AG04449 (cell line): ENCODE data around the gene TNIP1.

Source experiments
- CTCF ChIA-PET: fragments of 350-600 bp; formaldehyde crosslinking; extraction: SDS; loops from one replicate; lab custom pipeline; 2021; ENCODE audit warnings: antibody characterized with exemption; lab: Yijun Ruan, JAX
- POLR2A ChIA-PET: fragments of 400-600, 350-600 bp; formaldehyde crosslinking; extraction: SDS; loops from one replicate; lab custom pipeline; 2020; ENCODE audit warnings: antibody characterized with exemption, inconsistent platforms; lab: Yijun Ruan, JAX
- DNase-seq: peaks from one replicate; pipeline ENCODE4 v3.0.0-alpha.2; 2010; ENCODE audit warnings: low read depth, low spot score
- H3K4me3 ChIP-seq: 2 replicates; pipeline ENCODE4 v1.5.1; 2011; ENCODE audit warnings: low read depth, mild to moderate bottlenecking, control low read depth, low read length
- TF ChIP-seq, protein P1 (sequence below): IDR thresholded peaks from one replicate; pipeline ENCODE4 v1.5.1; 2011; ENCODE audit warnings: mild to moderate bottlenecking, moderate library complexity, low read length, control low read depth, inconsistent platforms; ENCODE audit not compliant: insufficient read depth; ENCODE audit errors: missing control alignments

Gene TNIP1

DNA sequence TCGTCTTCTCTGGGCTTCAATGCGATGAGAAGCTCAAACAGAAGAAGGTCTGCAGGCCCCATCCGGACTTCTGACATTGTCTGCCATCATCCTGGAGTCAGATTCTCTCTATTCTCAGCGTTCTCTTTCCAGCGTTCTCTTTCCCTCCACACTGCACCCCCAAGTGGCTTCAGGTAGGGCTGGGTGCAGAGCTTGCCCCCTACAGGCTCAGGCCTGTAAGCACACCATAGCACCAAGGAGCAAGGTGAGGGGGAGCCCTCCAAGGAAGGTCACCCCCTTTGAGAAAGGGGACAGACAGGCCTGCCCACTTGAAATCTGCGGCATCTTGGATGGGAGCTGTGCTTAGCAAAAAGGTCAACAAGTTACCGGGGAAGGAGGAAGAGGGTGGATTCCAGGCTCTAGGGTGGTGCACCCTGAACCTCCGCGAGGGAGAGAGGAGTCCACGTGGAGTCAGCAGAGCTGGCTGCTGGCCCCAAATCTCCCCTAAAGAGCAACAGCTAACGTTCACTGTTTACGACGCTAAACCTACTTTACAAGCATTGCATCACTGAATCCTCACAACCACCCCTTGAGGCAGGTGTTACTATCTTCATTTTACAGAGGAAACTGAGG is 32.9 kb downstream of the TNIP1 start:
- ChIA-PET CTCF (interaction anchor here (0.7 to 27.5 kb wide), 22 partner anchors 14 to 598 kb away, joined by 3 to 1128 read pairs (median 7); partner anchors contain the start of genes ANXA6, GPX3 and TNIP1), POLR2A (interaction anchor here (1.9 kb wide), 1 partner anchor 45 kb away, joined by 5 read pairs; no protein-coding TSS in a partner anchor)
- no peak for DNase-seq
- TF ChIP-seq, protein P1, sequence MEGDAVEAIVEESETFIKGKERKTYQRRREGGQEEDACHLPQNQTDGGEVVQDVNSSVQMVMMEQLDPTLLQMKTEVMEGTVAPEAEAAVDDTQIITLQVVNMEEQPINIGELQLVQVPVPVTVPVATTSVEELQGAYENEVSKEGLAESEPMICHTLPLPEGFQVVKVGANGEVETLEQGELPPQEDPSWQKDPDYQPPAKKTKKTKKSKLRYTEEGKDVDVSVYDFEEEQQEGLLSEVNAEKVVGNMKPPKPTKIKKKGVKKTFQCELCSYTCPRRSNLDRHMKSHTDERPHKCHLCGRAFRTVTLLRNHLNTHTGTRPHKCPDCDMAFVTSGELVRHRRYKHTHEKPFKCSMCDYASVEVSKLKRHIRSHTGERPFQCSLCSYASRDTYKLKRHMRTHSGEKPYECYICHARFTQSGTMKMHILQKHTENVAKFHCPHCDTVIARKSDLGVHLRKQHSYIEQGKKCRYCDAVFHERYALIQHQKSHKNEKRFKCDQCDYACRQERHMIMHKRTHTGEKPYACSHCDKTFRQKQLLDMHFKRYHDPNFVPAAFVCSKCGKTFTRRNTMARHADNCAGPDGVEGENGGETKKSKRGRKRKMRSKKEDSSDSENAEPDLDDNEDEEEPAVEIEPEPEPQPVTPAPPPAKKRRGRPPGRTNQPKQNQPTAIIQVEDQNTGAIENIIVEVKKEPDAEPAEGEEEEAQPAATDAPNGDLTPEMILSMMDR: peak; percentile 76
- no peak overlapping the region for H3K4me3 ChIP-seq

DNA sequence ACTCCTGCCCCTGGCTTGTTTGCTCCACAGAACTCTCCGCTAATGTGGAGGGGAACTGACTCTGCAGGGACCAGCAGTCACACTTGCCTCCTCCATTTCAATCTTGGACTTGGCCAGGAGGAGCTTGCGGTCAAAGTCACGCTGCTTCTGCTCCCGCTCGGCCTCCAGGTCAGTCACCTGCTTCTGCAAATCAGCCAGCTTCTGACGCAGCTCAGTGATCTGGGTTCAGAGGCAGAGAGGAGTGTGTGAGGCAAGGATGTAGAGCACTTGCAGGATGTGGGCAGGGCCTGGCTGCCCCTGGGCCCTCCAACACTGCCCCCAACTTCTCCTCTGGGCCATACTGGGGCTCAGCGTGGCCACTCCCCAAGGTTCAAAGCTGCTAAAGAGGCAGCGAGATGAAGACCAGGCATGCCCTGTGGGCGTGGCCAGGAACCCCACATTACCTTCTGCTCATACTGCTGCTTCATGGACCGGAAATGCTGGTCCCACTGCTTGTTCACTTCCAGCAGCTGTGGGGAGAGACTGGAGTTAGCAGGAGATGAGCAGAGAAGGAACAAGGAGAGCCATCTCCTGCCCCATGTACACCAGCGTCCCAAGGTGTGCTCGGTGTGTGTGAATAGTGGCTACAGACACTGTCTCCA is 38.3 kb downstream of the TNIP1 start:
- H3K4me3 ChIP-seq: no peak overlapping the region
- TF ChIP-seq, protein P1: no peak
- CTCF ChIA-PET: interaction anchor here (0.6 to 19.1 kb wide), 8 partner anchors 8 to 121 kb away, joined by 3 to 229 read pairs (median 4); no protein-coding TSS in a partner anchor
- DNase-seq: no peak
- POLR2A ChIA-PET: no interaction called here

DNA sequence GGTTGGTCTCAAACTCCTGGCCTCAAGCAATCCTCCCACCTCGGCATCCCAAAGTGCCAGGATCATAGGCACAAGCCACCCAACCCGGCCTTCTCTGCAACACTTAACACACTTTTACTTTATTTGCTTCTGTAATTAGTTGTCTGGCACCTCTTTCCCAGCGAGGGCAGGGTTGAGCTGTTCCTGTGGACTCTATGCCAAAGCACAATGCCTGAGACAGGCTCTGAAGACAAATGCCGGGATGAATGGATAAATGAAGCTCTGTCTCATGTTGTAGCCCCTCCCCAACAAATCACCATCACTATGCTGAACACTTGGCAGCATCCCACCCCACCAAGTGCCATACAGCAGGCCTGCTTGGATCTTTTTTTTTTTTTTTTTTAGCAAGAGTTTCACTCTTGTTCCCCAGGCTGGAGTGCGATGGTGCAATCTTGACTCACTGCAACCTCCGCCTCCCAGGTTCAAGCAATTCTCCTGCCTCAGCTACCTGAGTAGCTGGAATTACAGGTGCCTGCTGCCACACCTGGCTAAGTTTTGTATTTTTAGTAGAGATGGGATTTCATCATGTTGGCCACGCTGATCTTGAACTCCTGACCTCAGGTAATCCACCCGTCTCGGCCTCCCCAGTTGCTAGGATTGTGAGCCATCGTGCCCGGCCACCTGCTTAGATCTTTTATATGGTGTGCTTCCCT is 39.1 kb downstream of the TNIP1 start:
- POLR2A ChIA-PET: interaction anchor here (0.7 to 0.8 kb wide), 2 partner anchors 8 to 13 kb away, joined by 3 to 4 read pairs; no protein-coding TSS in a partner anchor
- TF ChIP-seq, protein P1: no peak
- no peak for DNase-seq
- CTCF ChIA-PET: interaction anchor here (1.1 to 19.1 kb wide), 8 partner anchors 9 to 121 kb away, joined by 3 to 229 read pairs (median 4); no protein-coding TSS in a partner anchor
- H3K4me3 ChIP-seq: no peak overlapping the region

DNA sequence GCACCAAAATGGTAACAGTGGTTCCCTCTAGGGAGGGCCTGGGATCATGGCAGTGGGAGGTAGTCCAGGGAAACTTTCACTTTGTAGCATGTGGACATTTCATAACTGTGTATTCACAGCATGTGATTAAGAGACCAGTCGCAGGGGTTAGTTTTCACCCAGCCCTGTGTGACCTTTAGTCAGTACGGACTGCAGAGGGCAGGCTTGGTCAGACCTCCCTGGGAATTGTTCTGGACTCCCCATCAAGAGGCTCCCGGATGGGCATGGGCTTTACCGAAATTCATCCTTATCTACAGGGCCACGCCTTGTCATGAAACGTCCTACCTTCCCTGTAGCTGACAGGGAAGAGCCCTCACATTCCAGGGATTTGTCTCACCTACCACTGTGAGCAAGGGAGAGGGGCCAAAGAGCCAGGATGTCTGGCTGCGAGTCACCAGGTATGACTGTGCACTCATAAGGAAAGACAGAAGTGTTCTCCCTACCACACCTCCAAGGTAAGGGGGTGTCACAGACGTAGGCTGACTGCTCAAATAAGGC is 40.6 kb downstream of the TNIP1 start:
- ChIA-PET CTCF (interaction anchor here (1.6 to 19.1 kb wide), 6 partner anchors 10 to 124 kb away, joined by 3 to 229 read pairs (median 6); no protein-coding TSS in a partner anchor), POLR2A (interaction anchor here (0.6 to 0.7 kb wide), 2 partner anchors 46 to 733 kb away, joined by 3 to 5 read pairs; no protein-coding TSS in a partner anchor)
- TF ChIP-seq, protein P1: no peak
- no peak overlapping the region for H3K4me3 ChIP-seq
- DNase-seq: no peak

DNA sequence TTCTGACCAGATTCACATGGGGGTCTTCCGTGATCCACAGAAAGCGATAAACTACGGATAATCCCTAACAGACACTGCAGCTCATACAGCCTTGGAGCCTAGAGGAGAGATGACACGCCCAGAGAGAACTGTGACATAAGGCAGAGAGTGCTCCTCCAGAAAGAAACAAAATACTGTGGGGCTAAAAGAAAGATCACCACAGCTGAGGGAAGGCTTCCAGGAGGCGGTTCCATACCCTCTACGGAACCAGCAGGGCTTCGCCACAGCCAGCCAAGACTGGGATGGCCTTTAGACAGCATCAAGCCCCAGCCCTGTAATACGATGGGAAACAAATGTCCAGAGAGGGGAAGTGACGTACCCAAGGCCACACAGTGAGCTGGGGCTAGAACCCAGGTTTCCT is 41.2 kb downstream of the TNIP1 start:
- no peak overlapping the region for H3K4me3 ChIP-seq
- POLR2A ChIA-PET: no interaction called here
- no peak for DNase-seq
- CTCF ChIA-PET: interaction anchor here (1.0 to 19.1 kb wide), 7 partner anchors 11 to 125 kb away, joined by 3 to 229 read pairs (median 6); no protein-coding TSS in a partner anchor
- TF ChIP-seq, protein P1: no peak
